Neutrophil (primary cell): ENCODE data around the gene CCDC102A.

Experiments
- H3K27ac ChIP-seq: fragments of 200-600 bp; sonication (generic); 2 replicates; pipeline ENCODE4 v1.5.1; 2016; ENCODE audit warnings: mild to moderate bottlenecking, moderate library complexity
- H3K27me3 ChIP-seq: fragments of 200-600 bp; sonication (generic); 2 replicates; pipeline ENCODE4 v1.6.0; 2016; ENCODE audit warnings: mild to moderate bottlenecking
- H3K36me3 ChIP-seq: fragments of 200-600 bp; sonication (generic); 2 replicates; pipeline ENCODE4 v1.5.1; 2017
- H3K4me1 ChIP-seq, 2 experiments: fragments of 200-600 bp in 1 of 2; sonication (generic) in 1 of 2; 1 replicate in 1 of 2; 2 replicates in 1 of 2; pipeline versions ENCODE4 v1.5.1 to v1.6.1; 2013 to 2016; ENCODE audit warnings: low read depth in 1 of 2, low read length in 1 of 2, mild to moderate bottlenecking in 1 of 2, moderate library complexity in 1 of 2; ENCODE audit not compliant: control insufficient read depth in 1 of 2, insufficient read depth in 1 of 2
- H3K4me3 ChIP-seq, 2 experiments: fragments of 200-600 bp in 1 of 2; sonication (generic) in 1 of 2; 1 replicate in 1 of 2; 2 replicates in 1 of 2; pipeline ENCODE4 v1.5.1; 2013 to 2016; ENCODE audit warnings: low read depth in 1 of 2, low read length in 1 of 2, mild to moderate bottlenecking in 1 of 2, moderate library complexity in 1 of 2
- H3K9me3 ChIP-seq: fragments of 200-600 bp; sonication (generic); 2 replicates; pipeline ENCODE4 v1.5.1; 2016
- TF ChIP-seq, protein P1 (sequence below): fragments of 200-600 bp; sonication (generic); IDR thresholded peaks from 2 replicates; pipeline ENCODE4 v1.5.1; 2016; ENCODE audit warnings: antibody characterized with exemption

CCDC102A gene

DNA sequence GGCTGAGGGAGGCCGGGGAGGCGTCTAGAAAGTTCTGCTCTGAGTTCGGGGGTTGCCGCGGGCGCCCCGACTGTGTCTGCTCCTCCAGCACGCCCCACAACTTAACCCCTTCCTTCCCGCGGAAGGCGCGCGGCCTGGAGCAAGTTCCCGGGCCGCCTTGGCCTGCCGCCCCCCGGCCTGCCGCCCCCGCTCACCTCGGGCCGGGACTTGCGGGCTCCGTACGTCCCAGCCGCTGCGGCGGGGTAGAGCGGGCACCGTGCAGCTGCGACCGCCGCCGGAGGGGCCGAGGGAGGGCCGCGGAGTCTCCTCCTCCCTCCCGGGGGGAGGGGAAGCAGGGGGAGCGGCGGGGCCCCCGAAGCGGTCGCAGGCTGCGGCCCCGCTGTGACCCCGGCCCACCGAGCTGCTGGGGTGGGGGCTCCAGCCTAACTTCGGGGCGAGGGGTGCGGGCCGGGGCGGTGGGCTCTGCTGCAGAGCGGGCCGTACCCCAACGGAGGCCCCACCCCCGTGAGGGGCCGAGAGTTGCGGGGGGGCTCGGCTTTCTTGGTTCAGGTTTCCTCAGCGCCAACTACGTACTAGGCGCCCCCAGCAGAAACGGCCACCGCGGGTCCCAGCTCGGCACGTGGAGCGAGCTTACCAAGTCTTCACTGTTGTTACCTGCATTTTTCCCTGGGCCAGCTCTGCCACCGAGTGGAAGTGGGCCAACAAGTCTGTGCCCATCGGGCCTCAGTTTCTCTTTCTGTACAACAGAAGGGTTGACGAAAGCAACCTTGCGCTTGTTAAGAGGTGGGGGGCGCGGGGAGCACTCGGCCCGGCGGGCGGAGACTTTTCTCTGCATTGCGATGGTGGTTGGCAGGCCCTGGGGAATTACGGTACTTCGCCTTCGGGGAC, at the start of gene CCDC102A:
TSS of gene CCDC102A (minus strand) at position 266 of the 888 bp plus-strand sequence. CDS start 7,394 bp downstream, outside the sequence.
- Histone ChIP-seq H3K36me3 (no peaks in the 10 kb centered on the region), H3K9me3 (no peaks in the 10 kb centered on the region), H3K27ac (no peak within 1 kb of the TSS), H3K4me1 (peaks cover 11 to 16% of the 10 kb centered on the region in 2 experiments), H3K4me3 (peak within 1 kb of the TSS; percentile 35 to 59), H3K27me3 (peaks cover 100% of the 10 kb centered on the region)
- TF ChIP-seq, protein P1, sequence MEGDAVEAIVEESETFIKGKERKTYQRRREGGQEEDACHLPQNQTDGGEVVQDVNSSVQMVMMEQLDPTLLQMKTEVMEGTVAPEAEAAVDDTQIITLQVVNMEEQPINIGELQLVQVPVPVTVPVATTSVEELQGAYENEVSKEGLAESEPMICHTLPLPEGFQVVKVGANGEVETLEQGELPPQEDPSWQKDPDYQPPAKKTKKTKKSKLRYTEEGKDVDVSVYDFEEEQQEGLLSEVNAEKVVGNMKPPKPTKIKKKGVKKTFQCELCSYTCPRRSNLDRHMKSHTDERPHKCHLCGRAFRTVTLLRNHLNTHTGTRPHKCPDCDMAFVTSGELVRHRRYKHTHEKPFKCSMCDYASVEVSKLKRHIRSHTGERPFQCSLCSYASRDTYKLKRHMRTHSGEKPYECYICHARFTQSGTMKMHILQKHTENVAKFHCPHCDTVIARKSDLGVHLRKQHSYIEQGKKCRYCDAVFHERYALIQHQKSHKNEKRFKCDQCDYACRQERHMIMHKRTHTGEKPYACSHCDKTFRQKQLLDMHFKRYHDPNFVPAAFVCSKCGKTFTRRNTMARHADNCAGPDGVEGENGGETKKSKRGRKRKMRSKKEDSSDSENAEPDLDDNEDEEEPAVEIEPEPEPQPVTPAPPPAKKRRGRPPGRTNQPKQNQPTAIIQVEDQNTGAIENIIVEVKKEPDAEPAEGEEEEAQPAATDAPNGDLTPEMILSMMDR, result no peak

DNA sequence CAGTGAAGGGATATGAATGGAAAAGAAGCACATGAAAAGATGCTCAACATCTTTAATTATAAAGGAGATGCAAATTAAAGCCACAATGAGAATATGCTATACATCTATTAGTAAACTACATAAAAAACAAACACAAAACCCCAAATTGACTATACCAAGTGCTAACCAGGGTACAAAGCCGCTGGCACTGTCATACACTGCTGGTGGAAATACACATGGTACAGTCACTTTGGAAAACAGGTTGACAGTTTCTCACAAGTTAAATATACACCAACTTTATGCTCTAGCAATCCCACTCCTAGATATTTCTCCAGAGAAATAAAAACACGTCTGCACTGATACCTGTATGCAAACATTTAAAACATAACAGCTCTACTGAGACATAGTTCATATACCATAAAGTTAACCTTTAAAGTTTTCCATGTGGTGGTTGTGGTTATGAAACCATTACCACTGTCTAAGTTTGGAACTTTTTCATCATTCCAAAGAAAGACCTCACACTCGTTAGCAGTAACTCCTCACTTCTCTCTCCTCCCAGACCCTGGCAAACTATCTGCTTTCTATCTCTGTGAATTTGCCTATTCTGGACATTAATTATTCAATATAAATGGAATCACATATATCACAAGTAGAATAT, 48.8 kb upstream of the CCDC102A start:
- no peaks in the 10 kb centered on the region for H3K36me3 ChIP-seq
- no peaks in the 10 kb centered on the region for H3K9me3 ChIP-seq
- no peaks in the 10 kb centered on the region for H3K4me1 ChIP-seq
- no peak overlapping the region for H3K4me3 ChIP-seq
- H3K27ac ChIP-seq, result no peak overlapping the region
- TF ChIP-seq, protein P1, result no peak
- H3K27me3 ChIP-seq, result peaks cover 6% of the 10 kb centered on the region

DNA sequence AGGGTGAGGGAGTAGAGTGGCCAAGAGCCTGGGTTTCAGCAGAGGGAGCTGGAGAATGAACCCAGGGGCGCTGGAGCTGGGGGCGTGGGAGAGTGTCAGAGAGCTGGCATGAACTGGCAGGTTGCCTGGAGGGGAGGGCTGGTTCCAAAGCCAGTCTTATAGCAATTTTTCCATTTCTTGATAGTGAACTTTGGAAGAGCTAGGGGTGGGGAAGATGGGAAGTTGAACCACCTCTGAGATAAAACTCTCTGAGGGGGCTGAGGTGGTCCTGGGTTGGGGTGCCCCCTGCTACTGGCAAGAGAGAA, 42.9 kb upstream of the CCDC102A start:
- TF ChIP-seq, protein P1, result no peak
- no peak overlapping the region for H3K4me3 ChIP-seq
- H3K4me1 ChIP-seq, result peaks cover 0 to 3% of the 10 kb centered on the region in 2 experiments
- no peaks in the 10 kb centered on the region for H3K36me3 ChIP-seq
- H3K27me3 ChIP-seq, result peaks cover 4% of the 10 kb centered on the region
- no peaks in the 10 kb centered on the region for H3K9me3 ChIP-seq
- H3K27ac ChIP-seq, result no peak overlapping the region

DNA sequence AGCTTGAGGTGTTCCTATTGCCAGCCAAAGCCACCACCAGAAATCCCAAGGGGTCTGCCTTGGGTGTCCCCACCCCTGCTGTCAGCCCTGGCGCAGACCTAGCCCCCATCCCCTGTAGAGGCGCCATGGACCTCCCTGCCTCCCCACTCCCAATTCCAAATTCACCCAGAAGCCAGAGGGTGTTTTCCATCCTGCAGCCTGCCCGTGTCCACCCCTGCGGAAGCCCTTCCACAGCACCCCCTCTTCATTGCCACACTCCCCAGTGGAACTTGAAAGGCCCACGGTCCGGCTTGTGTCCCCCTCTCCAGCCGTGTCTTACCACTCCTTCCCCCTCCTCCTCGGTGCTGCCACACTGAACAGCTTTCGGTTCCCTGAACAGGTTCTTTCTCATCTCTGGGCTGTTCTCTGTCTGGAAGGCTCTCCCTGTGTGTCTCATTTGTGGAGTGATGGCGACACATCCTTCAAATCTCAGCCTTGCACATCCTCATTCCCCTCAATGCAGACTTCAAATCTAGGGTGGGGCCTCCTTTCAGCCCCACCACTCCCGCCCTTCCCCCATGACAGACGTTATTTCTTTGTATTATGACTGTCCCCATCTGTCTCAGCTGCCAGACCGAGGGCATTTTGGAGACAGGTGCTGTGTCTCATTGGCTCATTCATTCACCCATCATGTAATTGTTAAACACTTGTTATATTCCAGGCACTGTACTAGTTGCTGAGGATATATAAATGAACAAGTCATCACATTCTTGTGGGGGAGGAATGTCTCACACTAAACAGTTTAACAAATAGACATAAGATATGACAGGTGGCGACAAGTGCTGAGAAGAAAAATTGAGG, 42.4 kb upstream of the CCDC102A start:
- H3K4me3 ChIP-seq, result no peak overlapping the region
- peaks cover 4% of the 10 kb centered on the region for H3K27me3 ChIP-seq
- TF ChIP-seq, protein P1, result no peak
- peaks cover 0 to 3% of the 10 kb centered on the region in 2 experiments for H3K4me1 ChIP-seq
- H3K9me3 ChIP-seq, result no peaks in the 10 kb centered on the region
- H3K27ac ChIP-seq, result no peak overlapping the region
- no peaks in the 10 kb centered on the region for H3K36me3 ChIP-seq

DNA sequence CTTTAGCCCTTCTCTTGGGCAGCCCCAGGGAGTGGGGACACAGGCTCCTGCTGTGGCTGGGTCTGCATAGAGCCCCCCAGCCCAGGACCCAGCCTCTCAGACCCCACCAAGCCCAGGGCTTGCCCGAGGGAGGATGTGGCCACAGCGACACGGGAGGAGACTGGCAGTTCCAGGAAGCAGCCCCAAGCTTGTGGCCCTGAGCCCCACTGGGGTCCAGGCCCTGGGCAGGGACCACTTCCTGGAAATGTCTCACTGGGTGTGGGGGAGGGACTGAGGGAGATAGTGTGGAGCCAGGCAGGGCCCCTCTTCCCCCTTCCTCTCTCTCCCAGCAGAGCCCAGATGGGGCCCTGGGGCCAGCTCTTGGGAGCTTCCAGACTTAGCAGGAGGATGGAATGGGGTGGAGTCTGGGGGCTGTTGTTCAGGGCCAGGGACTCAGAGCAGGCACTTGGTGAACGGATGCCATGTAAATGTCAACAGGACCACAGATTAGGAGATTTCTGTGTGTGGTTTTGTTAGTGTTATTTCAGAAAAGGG, 41.4 kb upstream of the CCDC102A start:
- TF ChIP-seq, protein P1, result no peak
- Histone ChIP-seq H3K4me1 (peaks cover 0 to 3% of the 10 kb centered on the region in 2 experiments), H3K27ac (no peak overlapping the region)

More for the DNA sequence above, 41.4 kb upstream of the CCDC102A start:
- Histone ChIP-seq H3K36me3 (no peaks in the 10 kb centered on the region), H3K4me3 (no peak overlapping the region), H3K27me3 (peaks cover 4% of the 10 kb centered on the region), H3K9me3 (no peaks in the 10 kb centered on the region)
